SH-SY5Y (cell line): ENCODE data around the gene LRTM2.

Source experiments
- GATA2 ChIP-seq: IDR thresholded peaks from 2 replicates; pipeline ENCODE4 v1.6.1; 2011; ENCODE audit warnings: mild to moderate bottlenecking, low read depth, low read length
- GATA3 ChIP-seq: IDR thresholded peaks from 2 replicates; pipeline ENCODE4 v1.6.1; 2011; ENCODE audit warnings: low read depth, mild to moderate bottlenecking, low read length, moderate library complexity

GRCh38 chr12:1827826-1828805 lies 7.8 kb downstream of the LRTM2 start:
- TF ChIP-seq GATA2: no peak
- TF ChIP-seq GATA3: no peak
